ENCODE data around the gene CREBBP. TPM values are rescaled to one million over a fixed set of nuclear protein-coding genes. Genes with fewer than 3 reads are reported as not detected.

Gene CREBBP
- total and polyA plus RNA-seq, 9 donors = 35.6 to 94.5 (median 78.3) TPM

DNA sequence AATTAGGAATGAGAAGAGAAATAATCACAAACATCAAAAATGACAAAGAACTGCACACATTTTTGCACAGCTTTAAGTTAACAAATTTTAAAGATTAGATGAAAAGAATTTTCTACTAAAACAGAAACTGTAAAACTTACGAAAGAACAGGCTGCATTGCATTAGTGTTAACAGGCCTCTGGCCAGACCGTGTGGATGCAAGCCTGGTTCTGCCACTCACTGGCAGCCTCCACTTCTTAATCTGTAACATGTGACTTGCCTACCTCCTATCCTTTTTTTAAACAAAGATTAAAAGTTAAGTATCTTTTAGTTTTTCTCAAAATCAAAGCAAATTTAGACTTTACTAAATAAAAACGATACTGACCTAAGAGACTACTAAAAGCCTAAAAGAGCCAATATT lies 37.5 kb downstream of the CREBBP start:
- Histone ChIP-seq H3K36me3 (no peaks in the 10 kb centered on the region), H3K4me1 (ENCODE audit: insufficient read depth) (peaks cover 9% of the 10 kb centered on the region), H3K27ac (no peak overlapping the region), H3K4me3 (no peak overlapping the region), H3K9me3 (no peaks in the 10 kb centered on the region), H3K27me3 (no peaks in the 10 kb centered on the region)
- no peak for TF ChIP-seq CTCF (IDR thresholded peaks at IDR 0.05)
- no peak for TF ChIP-seq POLR2A (IDR thresholded peaks at IDR 0.05)
- TF ChIP-seq EP300 (IDR thresholded peaks at IDR 0.05) = no peak
- intact Hi-C loops (cut with DNase I) = no loop called here
- WGBS, 3 donors = 43 to 44% (median 44%) methylated on average over 3 of the region's 3 CpGs
- DNase-seq = no peak

DNA sequence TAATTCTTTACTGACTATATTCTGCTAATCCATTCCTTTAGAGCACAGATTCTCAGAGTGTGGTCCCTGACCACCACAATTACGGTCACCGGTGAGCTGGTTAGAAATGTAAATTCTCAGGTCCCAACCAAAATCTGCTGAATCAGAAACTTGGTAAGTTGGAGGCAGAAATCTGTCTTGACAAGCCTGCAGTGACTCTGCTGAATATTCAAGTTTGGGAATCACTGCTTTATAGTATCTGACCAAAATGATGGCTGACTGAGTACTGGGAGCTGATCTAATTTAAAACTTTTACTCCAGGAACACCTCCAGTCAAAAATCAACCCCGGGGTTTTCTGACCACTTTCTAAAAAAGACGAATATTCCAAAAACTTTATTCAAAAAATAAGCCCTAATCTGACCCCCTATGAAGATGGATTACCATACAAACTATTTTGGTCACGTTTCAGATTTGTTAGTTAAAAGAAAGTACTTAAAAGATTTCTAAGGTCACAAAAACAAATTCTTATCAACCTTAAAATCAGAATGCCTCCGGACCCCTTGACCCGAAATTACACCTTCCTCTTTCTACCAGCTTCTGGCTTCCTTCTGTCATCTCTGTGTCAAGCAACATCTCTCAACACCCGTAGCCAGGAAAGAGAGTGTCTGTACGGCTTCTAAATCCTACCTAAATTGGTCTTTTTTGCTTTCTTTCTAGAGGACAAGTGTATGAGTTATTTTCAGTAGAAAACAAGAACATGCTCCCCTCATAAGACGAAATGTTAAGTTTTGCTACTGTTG lies 38.6 kb downstream of the CREBBP start:
- H3K36me3 ChIP-seq = no peaks in the 10 kb centered on the region
- no peak for DNase-seq
- TF ChIP-seq EP300 (IDR thresholded peaks at IDR 0.05) = no peak
- TF ChIP-seq POLR2A (IDR thresholded peaks at IDR 0.05) = no peak
- no peak for TF ChIP-seq CTCF (IDR thresholded peaks at IDR 0.05)
- intact Hi-C loops (cut with DNase I) = no loop called here
- H3K27ac ChIP-seq = no peak overlapping the region
- WGBS, 3 donors = 78 to 82% (median 80%) methylated on average over 10 of the region's 10 CpGs
- H3K27me3 ChIP-seq = no peaks in the 10 kb centered on the region
- no peak overlapping the region for H3K4me3 ChIP-seq
- H3K9me3 ChIP-seq = no peaks in the 10 kb centered on the region
- H3K4me1 ChIP-seq (ENCODE audit: insufficient read depth) = peaks cover 13% of the 10 kb centered on the region

DNA sequence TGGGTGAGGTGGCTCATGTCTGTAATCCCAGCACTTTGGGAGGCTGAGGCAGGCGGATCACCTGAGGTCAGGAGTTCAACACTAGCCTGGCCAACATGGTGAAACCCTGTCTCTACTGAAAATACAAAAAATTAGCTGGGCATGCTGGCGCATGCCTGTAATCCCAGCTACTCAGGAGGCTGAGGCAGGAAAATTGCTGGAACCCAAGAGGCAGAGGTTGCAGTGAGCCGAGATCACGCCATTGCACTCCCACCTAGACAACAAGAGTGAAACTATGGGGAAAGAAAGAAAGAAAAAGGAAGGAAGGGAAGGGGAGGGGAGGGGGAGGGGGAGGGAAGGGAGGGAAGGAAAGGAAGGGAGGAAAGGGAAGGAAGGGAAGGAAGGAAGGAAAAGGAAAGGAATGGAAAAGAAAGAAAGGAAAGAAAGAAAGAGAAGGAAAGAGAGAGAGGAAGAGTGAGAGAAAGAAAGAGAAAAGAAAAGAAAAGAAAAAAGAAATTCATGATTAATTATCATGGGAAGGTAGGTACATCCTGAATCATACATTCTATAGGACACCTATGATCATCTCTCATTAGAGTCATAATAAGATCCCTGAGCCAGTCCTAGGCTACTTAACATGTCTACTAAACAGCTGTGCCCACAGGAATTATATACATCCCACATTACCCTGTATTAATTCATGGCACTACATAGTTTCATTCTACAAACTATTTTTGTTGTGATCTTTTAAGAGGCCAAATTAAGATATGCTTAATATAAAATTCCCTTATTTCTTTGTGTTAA lies 40.9 kb downstream of the CREBBP start:
- H3K4me1 ChIP-seq (ENCODE audit: insufficient read depth) = peaks cover 11% of the 10 kb centered on the region
- intact Hi-C loops (cut with DNase I) = no loop called here

More for the DNA sequence above, 40.9 kb downstream of the CREBBP start:
- Histone ChIP-seq H3K27ac (no peak overlapping the region), H3K4me3 (no peak overlapping the region), H3K9me3 (no peaks in the 10 kb centered on the region), H3K36me3 (no peaks in the 10 kb centered on the region), H3K27me3 (no peaks in the 10 kb centered on the region)
- WGBS, 3 donors = 84 to 95% (median 91%) methylated on average over 4 of the region's 4 CpGs
- no peak for DNase-seq
- no peak for TF ChIP-seq POLR2A (IDR thresholded peaks at IDR 0.05)
- TF ChIP-seq EP300 (IDR thresholded peaks at IDR 0.05) = no peak
- TF ChIP-seq CTCF (IDR thresholded peaks at IDR 0.05) = no peak
